Testis (tissue), 3 donors: ENCODE measurements around the gene ZNF394. TPM values are rescaled to one million over a fixed set of nuclear protein-coding genes. Genes with fewer than 3 reads are reported as not detected.
A peak's percentile ranks its signal among the peaks of the same experiment; 100 is the strongest.

Experiments used
- DNase-seq: peaks from one replicate; pipeline ENCODE4 v3.0.0-alpha.2; 2019
- H3K27ac ChIP-seq, 2 donors: fragments of 200-600 bp; sonication (generic); one replicate each; pipeline ENCODE4 v1.5.1; 2019
- H3K27me3 ChIP-seq: fragments of 200-600 bp; sonication (generic); one replicate; pipeline ENCODE4 v1.5.1; 2019
- H3K36me3 ChIP-seq: fragments of 200-600 bp; sonication (generic); one replicate; pipeline ENCODE4 v1.5.1; 2017; ENCODE audit warnings: low read depth; ENCODE audit errors: missing control alignments
- H3K4me1 ChIP-seq: fragments of 200-600 bp; sonication (generic); one replicate; pipeline ENCODE4 v1.5.1; 2019
- H3K4me3 ChIP-seq, 2 donors: fragments of 200-600 bp; sonication (generic); one replicate each; pipeline ENCODE4 v1.5.1; 2017 to 2019
- H3K9me3 ChIP-seq: fragments of 200-600 bp; sonication (generic); one replicate; pipeline ENCODE4 v1.5.1; 2017
- POLR2A ChIP-seq: fragments of 450-650 bp; IDR thresholded peaks from one replicate; pipeline ENCODE4 v1.6.1; 2017; ENCODE audit warnings: antibody characterized with exemption, mild to moderate bottlenecking, moderate library complexity
- WGBS, 2 donors: methylation state at CpG; one replicate each; pipeline ENCODE4 v1.1.5; 2018; 5-methylcytosine and 5-hydroxymethylcytosine counted together
- intact Hi-C: fragments of 100-400 bp; cut with DNase I; formaldehyde crosslinking; loops from one replicate; pipeline ENCODE4 v1.15.1; 2023; ENCODE audit warnings: low total_unique reads
- polyA plus RNA-seq: library from polyadenylated mRNA; stranded (reverse); fragments of 350-450 nt; fragmentation: Illumina TruSeq; extraction: RNeasy Lipid Tissue Mini Kit (QIAGEN cat#74804); gene quantifications from one replicate; pipeline ENCODE4 v1.2.3, GENCODE V29; 2014; ENCODE audit warnings: low read depth, low replicate concordance; ENCODE audit not compliant: insufficient read depth
- total RNA-seq, 2 donors: library from RNA; depleted of rRNA; stranded (reverse); fragments of >200 nt; gene quantifications; one replicate each; pipeline ENCODE4 v1.2.3, GENCODE V29; 2016
- TF ChIP-seq, protein P1 (sequence below), 3 experiments: fragments of 450-650 bp in 2 of 3; fragments of 200-600 bp in 1 of 3; sonication (generic) in 1 of 3; IDR thresholded peaks; one replicate each; pipeline ENCODE4 v1.5.1; 2016 to 2019; ENCODE audit warnings: antibody characterized with exemption in 3 of 3, mild to moderate bottlenecking in 2 of 3, moderate library complexity in 1 of 3

The ZNF394 gene
- total and polyA plus RNA-seq, 3 donors from 2014 or later = 24.6 to 65.0 (median 45.3) TPM

DNA sequence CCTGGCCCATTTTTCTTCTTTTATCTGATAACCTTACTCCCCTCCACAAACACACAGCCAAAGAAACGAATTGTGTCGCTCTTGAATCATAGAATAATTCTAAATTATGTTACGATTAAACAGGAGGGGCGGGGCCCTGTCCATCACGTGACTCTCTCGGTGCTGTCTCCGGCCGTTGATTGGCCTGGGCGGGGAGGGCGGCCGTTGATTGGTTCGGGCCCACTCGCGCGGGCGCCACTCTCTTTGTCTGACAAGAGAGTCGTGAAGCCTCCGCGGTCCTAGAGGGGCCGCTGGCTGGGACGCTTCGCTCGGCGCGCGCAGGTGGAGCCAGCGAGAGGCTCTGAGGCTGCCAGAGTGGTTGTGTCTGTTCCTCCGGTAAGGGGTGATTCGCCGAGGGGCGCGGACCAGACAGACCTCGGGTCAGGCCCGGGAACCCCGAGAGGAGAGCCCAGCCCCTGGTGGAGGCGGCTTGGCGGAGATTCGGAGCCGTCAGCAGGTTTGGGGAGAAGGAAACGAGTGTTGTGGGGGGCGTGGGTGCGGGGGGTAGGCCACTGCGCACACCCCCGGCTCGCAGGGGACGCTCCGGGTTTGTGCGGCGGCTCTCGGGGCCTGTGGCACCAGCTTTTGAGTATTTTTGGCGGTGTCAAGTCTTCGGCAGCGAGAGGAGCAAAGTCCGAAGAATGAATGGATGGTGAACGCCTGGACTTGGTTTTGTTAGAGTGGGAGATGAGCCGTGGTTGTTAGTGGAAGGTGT is 27.3 kb downstream of the ZNF394 start, which contains the start of gene ZNF789:
Gene ZNF789, plus strand, starts transcription at position 330 of the 754 bp plus-strand sequence. CDS start 3,567 bp downstream, outside the sequence.
- TF ChIP-seq, protein P1, sequence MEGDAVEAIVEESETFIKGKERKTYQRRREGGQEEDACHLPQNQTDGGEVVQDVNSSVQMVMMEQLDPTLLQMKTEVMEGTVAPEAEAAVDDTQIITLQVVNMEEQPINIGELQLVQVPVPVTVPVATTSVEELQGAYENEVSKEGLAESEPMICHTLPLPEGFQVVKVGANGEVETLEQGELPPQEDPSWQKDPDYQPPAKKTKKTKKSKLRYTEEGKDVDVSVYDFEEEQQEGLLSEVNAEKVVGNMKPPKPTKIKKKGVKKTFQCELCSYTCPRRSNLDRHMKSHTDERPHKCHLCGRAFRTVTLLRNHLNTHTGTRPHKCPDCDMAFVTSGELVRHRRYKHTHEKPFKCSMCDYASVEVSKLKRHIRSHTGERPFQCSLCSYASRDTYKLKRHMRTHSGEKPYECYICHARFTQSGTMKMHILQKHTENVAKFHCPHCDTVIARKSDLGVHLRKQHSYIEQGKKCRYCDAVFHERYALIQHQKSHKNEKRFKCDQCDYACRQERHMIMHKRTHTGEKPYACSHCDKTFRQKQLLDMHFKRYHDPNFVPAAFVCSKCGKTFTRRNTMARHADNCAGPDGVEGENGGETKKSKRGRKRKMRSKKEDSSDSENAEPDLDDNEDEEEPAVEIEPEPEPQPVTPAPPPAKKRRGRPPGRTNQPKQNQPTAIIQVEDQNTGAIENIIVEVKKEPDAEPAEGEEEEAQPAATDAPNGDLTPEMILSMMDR (IDR thresholded peaks at IDR 0.05) = no peak
- TF ChIP-seq POLR2A = peak; percentile 20
- H3K4me3 ChIP-seq = peak within 1 kb of the TSS; percentile 78 to 86
- DNase-seq = peak; percentile 100
- 0% methylated on average over 48 to 56 of the region's 56 CpGs for WGBS, 2 donors
- intact Hi-C loops = no loop called here
- peaks cover 12% of the 10 kb centered on the region for H3K4me1 ChIP-seq
- H3K27me3 ChIP-seq = no peaks in the 10 kb centered on the region
- no peaks in the 10 kb centered on the region for H3K36me3 ChIP-seq
- peak within 1 kb of the TSS; percentile 79 to 90 for H3K27ac ChIP-seq
- H3K9me3 ChIP-seq = no peaks in the 10 kb centered on the region

DNA sequence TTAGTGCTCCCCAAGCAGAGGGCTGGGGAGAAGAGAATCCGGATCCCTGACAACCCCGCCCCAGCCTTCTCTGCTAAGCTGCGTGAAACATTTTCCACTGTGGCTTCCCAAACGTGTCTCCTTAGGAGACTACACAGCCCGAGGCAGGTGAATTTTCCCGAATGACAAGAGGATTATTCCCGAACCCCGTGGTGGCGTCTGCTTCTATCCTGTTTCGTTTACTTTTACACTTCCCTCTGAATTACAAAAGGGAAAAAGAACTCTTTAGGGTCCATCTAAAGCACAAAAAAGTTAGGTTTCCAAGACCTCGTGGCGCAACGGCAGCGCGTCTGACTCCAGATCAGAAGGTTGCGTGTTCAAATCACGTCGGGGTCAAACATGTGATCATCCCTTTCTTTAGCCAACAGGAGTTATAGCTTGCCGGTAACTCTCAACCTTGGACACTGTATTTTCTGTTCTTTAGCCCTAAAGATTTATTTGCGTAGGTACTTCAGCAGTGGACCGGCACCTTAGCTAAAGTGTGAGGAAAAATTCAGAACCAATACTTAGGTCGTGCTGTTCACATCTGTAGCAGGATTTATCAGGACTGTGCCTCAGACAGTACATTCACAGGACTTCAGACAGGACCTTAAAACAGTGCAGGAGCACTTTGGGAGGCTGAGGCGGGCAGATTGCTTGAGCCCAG is 30.6 kb downstream of the ZNF394 start:
- Histone ChIP-seq H3K9me3 (no peaks in the 10 kb centered on the region), H3K27ac (peak overlapping the region in 1 of 2 donors; percentile 47), H3K27me3 (no peaks in the 10 kb centered on the region), H3K36me3 (no peaks in the 10 kb centered on the region), H3K4me1 (peaks cover 12% of the 10 kb centered on the region), H3K4me3 (no peak overlapping the region)
- DNase-seq = no peak
- no peak for TF ChIP-seq POLR2A
- TF ChIP-seq, protein P1 (IDR thresholded peaks at IDR 0.05) = no peak
- WGBS, 2 donors = 30 to 38% methylated on average over 23 of the region's 23 CpGs
- intact Hi-C loops = no loop called here

DNA sequence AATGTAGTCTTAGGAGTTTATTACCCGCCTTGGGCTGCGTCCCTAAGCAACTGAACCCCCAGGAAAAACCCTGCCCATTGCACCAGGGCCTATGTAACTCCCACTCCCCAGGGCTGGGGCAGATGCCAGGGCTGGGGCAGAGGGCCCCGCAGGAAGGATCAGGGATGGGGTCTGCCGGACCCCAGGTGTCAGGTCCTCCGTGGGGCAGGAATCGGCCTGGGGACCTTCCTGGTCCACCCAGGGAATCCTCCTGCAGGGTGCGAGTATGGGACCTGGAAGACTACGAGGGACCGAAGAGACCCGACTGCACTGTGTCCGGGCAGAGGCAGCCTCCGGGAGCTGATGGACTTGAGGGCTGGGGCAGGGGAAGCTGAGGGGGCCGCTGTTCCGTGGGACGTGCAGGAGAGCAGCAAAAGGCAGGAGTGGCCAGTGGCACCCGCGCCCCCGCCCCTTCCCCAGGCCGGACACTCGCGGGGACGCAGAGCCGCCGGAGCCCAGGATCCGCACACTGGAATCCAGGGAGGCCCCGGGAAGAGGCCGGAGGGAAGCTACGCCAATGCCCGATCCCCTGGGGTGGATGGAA is 31.7 kb downstream of the ZNF394 start:
- DNase-seq = no peak
- intact Hi-C loops = no loop called here
- 56 to 79% methylated on average over 16 to 29 of the region's 29 CpGs for WGBS, 2 donors
- Histone ChIP-seq H3K36me3 (no peaks in the 10 kb centered on the region), H3K27ac (no peak overlapping the region), H3K4me1 (peaks cover 8% of the 10 kb centered on the region), H3K9me3 (no peaks in the 10 kb centered on the region), H3K27me3 (no peaks in the 10 kb centered on the region), H3K4me3 (no peak overlapping the region)
- TF ChIP-seq, protein P1 (IDR thresholded peaks at IDR 0.05) = no peak
- TF ChIP-seq POLR2A = no peak

DNA sequence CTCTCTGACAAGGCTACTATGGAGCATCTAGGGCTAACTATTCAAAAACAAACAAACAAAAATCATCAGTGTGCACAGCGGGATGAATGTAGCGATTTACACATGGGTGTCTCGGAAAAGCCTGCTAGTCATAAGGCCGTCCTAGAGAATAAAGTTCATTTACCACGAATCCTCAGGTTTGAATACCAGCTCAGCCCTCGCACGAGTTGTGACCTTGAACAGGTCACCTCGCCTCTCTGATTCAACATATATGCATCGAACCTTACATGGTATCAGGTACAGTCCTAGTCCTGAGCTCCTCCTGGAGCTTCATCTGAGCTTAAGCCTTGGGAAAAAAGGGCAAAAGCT is 34.7 kb downstream of the ZNF394 start:
- intact Hi-C loops = no loop called here
- Histone ChIP-seq H3K4me1 (peaks cover 14% of the 10 kb centered on the region), H3K36me3 (no peaks in the 10 kb centered on the region), H3K27me3 (no peaks in the 10 kb centered on the region), H3K9me3 (no peaks in the 10 kb centered on the region), H3K27ac (peak overlapping the region; percentile 73 to 85), H3K4me3 (peak overlapping the region; percentile 80 to 93)
- no peak for DNase-seq
- 2 to 5% methylated on average over 9 of the region's 9 CpGs for WGBS, 2 donors
- TF ChIP-seq, protein P1 (IDR thresholded peaks at IDR 0.05) = no peak
- TF ChIP-seq POLR2A = no peak
